Measurements from ENCODE around the gene CIDEB. TPM values are rescaled to one million over a fixed set of nuclear protein-coding genes. Genes with fewer than 3 reads are reported as not detected.

Gene CIDEB
- total and polyA plus RNA-seq, 12 donors: 16.4 to 80.3 (median 39.0) TPM

DNA sequence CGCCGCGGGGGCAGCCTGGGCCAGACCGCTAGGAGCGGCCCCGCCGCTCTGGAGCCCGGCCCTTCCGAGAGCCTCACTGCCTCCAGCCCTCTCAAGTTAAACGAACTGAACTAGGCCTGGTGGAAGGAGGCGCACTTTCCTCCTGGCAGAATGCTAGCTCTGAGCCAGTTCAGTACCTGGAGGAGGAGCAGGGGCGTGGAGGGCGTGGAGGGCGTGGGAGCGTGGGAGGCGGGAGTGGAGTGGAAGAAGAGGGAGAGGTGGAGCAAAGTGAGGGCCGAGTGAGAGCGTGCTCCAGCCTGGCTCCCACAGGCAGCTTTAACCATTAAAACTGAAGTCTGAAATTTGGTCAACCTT, 8.8 kb upstream of the CIDEB start:
- H3K27ac ChIP-seq: peak overlapping the region in 2 of 5 donors; percentile 10 to 68
- H3K4me1 ChIP-seq (replicated peaks in 1 of 2): peaks cover 4 to 31% of the 10 kb centered on the region in 2 donors
- no peak for DNase-seq
- no peak for TF ChIP-seq POLR2A (IDR thresholded peaks at IDR 0.05)
- no peak for TF ChIP-seq CTCF (IDR thresholded peaks at IDR 0.05)
- no peaks in the 10 kb centered on the region for H3K9me3 ChIP-seq (replicated peaks in 1 of 3)
- WGBS, 4 donors: 67 to 78% (median 76%) methylated on average over 9 to 18 of the region's 18 CpGs
- H3K36me3 ChIP-seq (replicated peaks in 1 of 2): no peaks in the 10 kb centered on the region
- no peaks in the 10 kb centered on the region for H3K27me3 ChIP-seq
- intact Hi-C loops (cut with DNase I): no loop called here
- H3K4me3 ChIP-seq: no peak overlapping the region

DNA sequence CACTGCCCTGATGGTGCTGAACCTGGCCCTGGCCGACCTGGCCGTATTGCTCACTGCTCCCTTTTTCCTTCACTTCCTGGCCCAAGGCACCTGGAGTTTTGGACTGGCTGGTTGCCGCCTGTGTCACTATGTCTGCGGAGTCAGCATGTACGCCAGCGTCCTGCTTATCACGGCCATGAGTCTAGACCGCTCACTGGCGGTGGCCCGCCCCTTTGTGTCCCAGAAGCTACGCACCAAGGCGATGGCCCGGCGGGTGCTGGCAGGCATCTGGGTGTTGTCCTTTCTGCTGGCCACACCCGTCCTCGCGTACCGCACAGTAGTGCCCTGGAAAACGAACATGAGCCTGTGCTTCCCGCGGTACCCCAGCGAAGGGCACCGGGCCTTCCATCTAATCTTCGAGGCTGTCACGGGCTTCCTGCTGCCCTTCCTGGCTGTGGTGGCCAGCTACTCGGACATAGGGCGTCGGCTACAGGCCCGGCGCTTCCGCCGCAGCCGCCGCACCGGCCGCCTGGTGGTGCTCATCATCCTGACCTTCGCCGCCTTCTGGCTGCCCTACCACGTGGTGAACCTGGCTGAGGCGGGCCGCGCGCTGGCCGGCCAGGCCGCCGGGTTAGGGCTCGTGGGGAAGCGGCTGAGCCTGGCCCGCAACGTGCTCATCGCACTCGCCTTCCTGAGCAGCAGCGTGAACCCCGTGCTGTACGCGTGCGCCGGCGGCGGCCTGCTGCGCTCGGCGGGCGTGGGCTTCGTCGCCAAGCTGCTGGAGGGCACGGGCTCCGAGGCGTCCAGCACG, 8.2 kb upstream of the CIDEB start:
- no peaks in the 10 kb centered on the region for H3K36me3 ChIP-seq (replicated peaks in 1 of 2)
- TF ChIP-seq POLR2A (IDR thresholded peaks at IDR 0.05) (no peak), CTCF (IDR thresholded peaks at IDR 0.05) (peak in 2 of 6 experiments; percentile 16 to 21)
- peak in 4 of 7 donors; percentile 35 to 78 (median 66) for DNase-seq
- peak overlapping the region in 1 of 5 donors; percentile 68 for H3K27ac ChIP-seq
- H3K9me3 ChIP-seq (replicated peaks in 1 of 3): no peaks in the 10 kb centered on the region
- WGBS, 4 donors: 59 to 83% (median 63%) methylated on average over 10 to 70 of the region's 70 CpGs
- intact Hi-C loops (cut with DNase I): no loop called here
- no peaks in the 10 kb centered on the region for H3K27me3 ChIP-seq
- no peak overlapping the region for H3K4me3 ChIP-seq
- peaks cover 7 to 36% of the 10 kb centered on the region in 2 donors for H3K4me1 ChIP-seq (replicated peaks in 1 of 2)

- no peaks in the 10 kb centered on the region for H3K27me3 ChIP-seq
- intact Hi-C loops (cut with DNase I): no loop called here
- 81 to 87% (median 84%) methylated on average over 9 to 10 of the region's 10 CpGs for WGBS, 4 donors
- H3K36me3 ChIP-seq (replicated peaks in 1 of 2): no peaks in the 10 kb centered on the region
- H3K27ac ChIP-seq: peak overlapping the region in 2 of 5 donors; percentile 68 to 92
- DNase-seq: no peak
- peaks cover 12 to 40% of the 10 kb centered on the region in 2 donors for H3K4me1 ChIP-seq (replicated peaks in 1 of 2)
- TF ChIP-seq CTCF (IDR thresholded peaks at IDR 0.05) (no peak), POLR2A (IDR thresholded peaks at IDR 0.05) (no peak)
- H3K9me3 ChIP-seq (replicated peaks in 1 of 3): no peaks in the 10 kb centered on the region
- H3K4me3 ChIP-seq: no peak overlapping the region
These were observed 7.5 kb upstream of the CIDEB start for GRCh38 chr14:24315243-24315806.

DNA sequence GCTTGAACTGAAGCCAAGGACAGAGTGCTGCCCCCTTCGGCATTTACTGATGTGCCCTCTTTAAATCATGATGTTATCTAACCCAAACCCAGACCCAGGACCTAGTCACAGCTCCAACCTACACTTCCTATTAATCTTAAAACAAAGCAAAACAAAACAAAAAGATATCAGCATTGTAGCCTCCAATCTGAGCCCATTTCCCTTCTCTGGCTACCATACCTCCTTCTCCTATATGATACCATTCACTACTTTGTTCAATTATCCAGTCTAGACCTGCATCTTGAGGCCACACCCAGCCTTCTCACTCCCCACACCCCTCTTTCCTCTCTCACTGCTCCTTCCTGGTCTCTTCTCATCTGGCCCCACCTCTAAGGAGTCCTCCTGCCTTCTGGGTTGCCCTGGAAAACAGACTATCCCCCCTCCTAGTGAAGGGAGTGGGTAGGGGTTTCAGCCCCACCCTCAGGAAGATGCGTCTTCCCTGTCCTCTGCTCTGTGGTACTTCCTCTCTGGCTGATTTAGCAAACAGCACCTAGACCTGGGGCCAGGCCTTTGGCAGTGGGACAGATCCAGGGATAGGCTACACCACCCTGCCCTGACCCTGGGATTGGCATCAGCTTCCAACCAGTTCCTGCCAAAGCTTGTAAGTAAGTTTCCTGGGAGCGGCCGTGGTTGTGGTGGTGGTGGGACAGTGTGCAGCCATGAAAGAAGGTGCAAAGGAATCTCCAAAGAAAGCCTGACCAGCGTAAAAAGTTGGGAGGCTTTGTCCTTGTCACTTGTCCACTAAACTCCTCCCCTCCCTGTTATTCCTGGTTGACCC, 6.8 kb upstream of the CIDEB start:
- intact Hi-C loops (cut with DNase I): no loop called here
- no peak for DNase-seq
- WGBS, 4 donors: 46 to 68% (median 62%) methylated on average over 5 of the region's 5 CpGs
- H3K27me3 ChIP-seq: no peaks in the 10 kb centered on the region
- TF ChIP-seq POLR2A (IDR thresholded peaks at IDR 0.05) (no peak), CTCF (IDR thresholded peaks at IDR 0.05) (no peak)
- no peaks in the 10 kb centered on the region for H3K36me3 ChIP-seq (replicated peaks in 1 of 2)
- peak overlapping the region in 3 of 5 donors; percentile 9 to 92 (median 68) for H3K27ac ChIP-seq
- H3K4me3 ChIP-seq: no peak overlapping the region
- H3K9me3 ChIP-seq (replicated peaks in 1 of 3): no peaks in the 10 kb centered on the region
- H3K4me1 ChIP-seq (replicated peaks in 1 of 2): peaks cover 19 to 48% of the 10 kb centered on the region in 2 donors

Measured in adrenal gland (tissue), 12 donors.